ENCODE results near the gene FKBP3. TPM values are rescaled to one million over a fixed set of nuclear protein-coding genes. Genes with fewer than 3 reads are reported as not detected.

Gene FKBP3
- total and polyA plus RNA-seq, 8 donors, result 11.0 to 65.3 (median 17.4) TPM

DNA sequence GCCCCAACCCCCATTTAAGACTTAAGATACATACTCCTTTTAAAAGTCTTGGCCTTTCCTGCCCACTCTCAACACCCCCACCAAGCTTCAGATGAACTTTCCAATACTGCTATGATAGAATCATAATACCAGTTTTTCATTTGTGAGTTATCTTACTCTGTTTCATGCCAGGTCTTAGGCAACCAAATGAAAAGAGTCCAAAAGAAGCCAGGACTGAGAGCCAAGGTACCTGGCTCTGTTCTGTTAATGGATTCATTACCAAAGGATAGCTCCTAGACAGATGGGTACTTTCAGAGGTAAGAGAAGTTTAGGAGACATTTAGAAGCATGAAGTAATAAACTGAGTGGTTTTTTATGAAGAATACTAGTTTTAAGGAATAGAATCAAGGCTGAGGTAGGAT lies 35.6 kb upstream of the FKBP3 start:
- no peak overlapping the region for H3K27ac ChIP-seq
- intact Hi-C loops (cut with DNase I), result no loop called here
- H3K27me3 ChIP-seq, result no peaks in the 10 kb centered on the region
- H3K4me3 ChIP-seq, result no peak overlapping the region
- H3K9me3 ChIP-seq, result no peaks in the 10 kb centered on the region
- no peak for FAIRE-seq
- TF ChIP-seq CTCF (IDR thresholded peaks at IDR 0.05), result no peak
- H3K36me3 ChIP-seq, result no peaks in the 10 kb centered on the region
- DNase-seq, result no peak
- no peaks in the 10 kb centered on the region for H3K4me1 ChIP-seq
- no peak for ATAC-seq

GRCh38 chr14:45156067-45156466 lies 21.8 kb upstream of the FKBP3 start:
- H3K4me1 ChIP-seq, result no peaks in the 10 kb centered on the region
- intact Hi-C loops (cut with DNase I), result no loop called here
- ATAC-seq (no peak), FAIRE-seq (no peak), DNase-seq (no peak)
- TF ChIP-seq CTCF (IDR thresholded peaks at IDR 0.05), result no peak
- no peaks in the 10 kb centered on the region for H3K9me3 ChIP-seq
- no peaks in the 10 kb centered on the region for H3K27me3 ChIP-seq
- no peak overlapping the region for H3K27ac ChIP-seq
- H3K36me3 ChIP-seq, result no peaks in the 10 kb centered on the region
- no peak overlapping the region for H3K4me3 ChIP-seq

DNA sequence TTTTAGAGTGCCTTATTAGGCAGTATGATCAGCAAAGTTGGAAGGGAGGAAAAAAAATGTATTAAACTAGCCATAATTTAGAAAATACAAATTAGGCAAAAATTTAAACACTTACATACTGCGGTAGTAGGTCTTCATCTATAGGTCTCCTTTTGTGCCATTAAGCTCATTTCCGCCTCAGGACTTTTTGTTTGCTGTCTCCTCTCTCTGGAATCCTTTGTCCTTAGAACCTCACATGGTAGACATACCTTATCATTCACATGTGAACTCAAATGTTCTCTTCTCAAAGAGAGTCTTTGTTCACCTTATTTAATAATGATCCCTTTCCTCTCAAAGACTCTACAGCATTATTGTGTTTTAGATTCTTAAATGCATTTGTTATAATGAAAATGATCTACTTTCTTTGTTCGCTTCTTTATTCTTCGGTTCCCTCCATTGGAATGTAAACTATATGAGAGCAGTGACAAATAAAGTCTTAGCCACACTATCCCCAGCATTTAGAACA lies 16.2 kb upstream of the FKBP3 start:
- intact Hi-C loops (cut with DNase I), result no loop called here
- no peak for FAIRE-seq
- Histone ChIP-seq H3K4me1 (no peaks in the 10 kb centered on the region), H3K27ac (no peak overlapping the region), H3K4me3 (no peak overlapping the region), H3K9me3 (no peaks in the 10 kb centered on the region), H3K36me3 (no peaks in the 10 kb centered on the region), H3K27me3 (no peaks in the 10 kb centered on the region)
- no peak for TF ChIP-seq CTCF (IDR thresholded peaks at IDR 0.05)
- DNase-seq, result no peak
- WGBS, 2 donors, result 93 to 94% methylated on average over 4 of the region's 4 CpGs
- no peak for ATAC-seq

GRCh38 chr14:45149602-45150001 lies 15.3 kb upstream of the FKBP3 start:
- intact Hi-C loops (cut with DNase I), result no loop called here
- no peak for ATAC-seq
- no peaks in the 10 kb centered on the region for H3K4me1 ChIP-seq
- H3K36me3 ChIP-seq, result no peaks in the 10 kb centered on the region
- no peaks in the 10 kb centered on the region for H3K27me3 ChIP-seq
- no peak for TF ChIP-seq CTCF (IDR thresholded peaks at IDR 0.05)
- no peak for FAIRE-seq
- H3K27ac ChIP-seq, result no peak overlapping the region
- no peak for DNase-seq
- no peaks in the 10 kb centered on the region for H3K9me3 ChIP-seq
- H3K4me3 ChIP-seq, result no peak overlapping the region
- 89 to 99% methylated on average over 3 of the region's 3 CpGs for WGBS, 2 donors

- no peak for TF ChIP-seq CTCF (IDR thresholded peaks at IDR 0.05)
- DNase-seq (no peak), FAIRE-seq (no peak), ATAC-seq (no peak)
- no peaks in the 10 kb centered on the region for H3K9me3 ChIP-seq
- no peaks in the 10 kb centered on the region for H3K27me3 ChIP-seq
- intact Hi-C loops (cut with DNase I), result no loop called here
- no peak overlapping the region for H3K27ac ChIP-seq
- H3K36me3 ChIP-seq, result no peaks in the 10 kb centered on the region
- H3K4me3 ChIP-seq, result no peak overlapping the region
- H3K4me1 ChIP-seq, result no peaks in the 10 kb centered on the region
- WGBS, 2 donors, result 88 to 96% methylated on average over 3 of the region's 3 CpGs
Observed at GRCh38 chr14:45145214-45145613, 10.9 kb upstream of the FKBP3 start.

Data from pancreas (tissue), 10 donors.